Liver (tissue), 3 donors: Measurements from ENCODE around the gene CLEC4E.

Source experiments
- EGR1 ChIP-seq, 2 donors: IDR thresholded peaks; 2 replicates each; pipeline ENCODE4 v1.6.1; 2016 to 2018; ENCODE audit warnings: antibody characterized with exemption in 2 of 2, low read depth in 2 of 2
- FOXA1 ChIP-seq: IDR thresholded peaks from 2 replicates; pipeline ENCODE4 v1.6.1; 2016; ENCODE audit warnings: antibody characterized with exemption
- GABPA ChIP-seq, 2 donors: IDR thresholded peaks in 1 of 2; conservative IDR thresholded peaks in 1 of 2; 2 replicates each; pipeline ENCODE4 v1.6.1; 2016; ENCODE audit warnings: antibody characterized with exemption in 2 of 2, mild to moderate bottlenecking in 1 of 2, moderate library complexity in 1 of 2
- JUND ChIP-seq, 2 donors: IDR thresholded peaks; 2 replicates each; pipeline ENCODE4 v1.6.1; 2016; ENCODE audit warnings: antibody characterized with exemption in 2 of 2
- RAD21 ChIP-seq, 2 donors: IDR thresholded peaks; 2 replicates each; pipeline ENCODE4 v1.6.1; 2016; ENCODE audit warnings: antibody characterized with exemption in 2 of 2, mild to moderate bottlenecking in 2 of 2
- RXRA ChIP-seq, 2 donors: IDR thresholded peaks; 2 replicates each; pipeline ENCODE4 v1.6.1; 2017 to 2018; ENCODE audit warnings: antibody characterized with exemption in 2 of 2, mild to moderate bottlenecking in 1 of 2
- SP1 ChIP-seq: IDR thresholded peaks from 2 replicates; pipeline ENCODE4 v1.6.1; 2018; ENCODE audit warnings: antibody characterized with exemption, mild to moderate bottlenecking
- TAF1 ChIP-seq: conservative IDR thresholded peaks from 2 replicates; pipeline ENCODE4 v1.6.1; 2016; ENCODE audit warnings: antibody characterized with exemption, mild to moderate bottlenecking
- YY1 ChIP-seq: IDR thresholded peaks from 2 replicates; pipeline ENCODE4 v1.6.1; 2016; ENCODE audit warnings: antibody characterized with exemption, mild to moderate bottlenecking
- TF ChIP-seq, protein P1 (sequence below): fragments of 150-350 bp; IDR thresholded peaks from 2 replicates; pipeline ENCODE4 v1.5.1; 2017; ENCODE audit warnings: improper control_type of control experiment, low read depth, low read length; ENCODE audit not compliant: missing input control
- TF ChIP-seq, protein P2 (sequence below): IDR thresholded peaks from 2 replicates; pipeline ENCODE4 v1.6.1; 2016; ENCODE audit warnings: antibody characterized with exemption
- TF ChIP-seq, protein P3 (sequence below): IDR thresholded peaks from 2 replicates; pipeline ENCODE4 v1.6.1; 2016; ENCODE audit warnings: antibody characterized with exemption, mild to moderate bottlenecking
- TF ChIP-seq, protein P4 (sequence below): IDR thresholded peaks from 2 replicates; pipeline ENCODE4 v1.6.1; 2016; ENCODE audit warnings: antibody characterized with exemption
- TF ChIP-seq, protein P5 (sequence below): IDR thresholded peaks from 2 replicates; pipeline ENCODE4 v1.6.1; 2016; ENCODE audit warnings: antibody characterized with exemption
- donor health status: healthy.
- donor health status: healthy.

DNA sequence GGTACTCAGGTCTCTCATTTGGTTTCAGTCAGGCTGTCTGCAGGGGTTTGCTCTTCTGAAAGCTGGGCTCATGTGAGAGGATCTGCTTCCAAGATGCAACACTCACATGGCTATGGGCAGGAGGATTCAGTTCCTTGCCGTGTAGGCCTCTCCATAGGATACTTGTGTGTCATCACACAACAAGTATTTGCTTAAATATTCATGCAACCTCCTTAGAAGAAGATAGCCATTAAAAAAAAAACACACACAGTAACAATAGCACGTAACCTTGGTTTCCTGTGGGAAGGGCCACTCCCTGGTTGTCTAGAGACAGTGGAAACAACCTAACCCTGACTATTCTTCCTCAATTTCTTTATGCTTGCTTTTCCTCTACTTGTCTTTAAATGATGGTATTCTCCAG is 31.8 kb upstream of the CLEC4E start:
- TF ChIP-seq, protein P1, sequence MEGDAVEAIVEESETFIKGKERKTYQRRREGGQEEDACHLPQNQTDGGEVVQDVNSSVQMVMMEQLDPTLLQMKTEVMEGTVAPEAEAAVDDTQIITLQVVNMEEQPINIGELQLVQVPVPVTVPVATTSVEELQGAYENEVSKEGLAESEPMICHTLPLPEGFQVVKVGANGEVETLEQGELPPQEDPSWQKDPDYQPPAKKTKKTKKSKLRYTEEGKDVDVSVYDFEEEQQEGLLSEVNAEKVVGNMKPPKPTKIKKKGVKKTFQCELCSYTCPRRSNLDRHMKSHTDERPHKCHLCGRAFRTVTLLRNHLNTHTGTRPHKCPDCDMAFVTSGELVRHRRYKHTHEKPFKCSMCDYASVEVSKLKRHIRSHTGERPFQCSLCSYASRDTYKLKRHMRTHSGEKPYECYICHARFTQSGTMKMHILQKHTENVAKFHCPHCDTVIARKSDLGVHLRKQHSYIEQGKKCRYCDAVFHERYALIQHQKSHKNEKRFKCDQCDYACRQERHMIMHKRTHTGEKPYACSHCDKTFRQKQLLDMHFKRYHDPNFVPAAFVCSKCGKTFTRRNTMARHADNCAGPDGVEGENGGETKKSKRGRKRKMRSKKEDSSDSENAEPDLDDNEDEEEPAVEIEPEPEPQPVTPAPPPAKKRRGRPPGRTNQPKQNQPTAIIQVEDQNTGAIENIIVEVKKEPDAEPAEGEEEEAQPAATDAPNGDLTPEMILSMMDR: no peak
- no peak for TF ChIP-seq FOXA1
- no peak for TF ChIP-seq YY1
- TF ChIP-seq, protein P2, sequence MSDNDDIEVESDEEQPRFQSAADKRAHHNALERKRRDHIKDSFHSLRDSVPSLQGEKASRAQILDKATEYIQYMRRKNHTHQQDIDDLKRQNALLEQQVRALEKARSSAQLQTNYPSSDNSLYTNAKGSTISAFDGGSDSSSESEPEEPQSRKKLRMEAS: no peak
- no peak for TF ChIP-seq RAD21 (IDR thresholded peaks at IDR 0.05)
- TF ChIP-seq, protein P3, sequence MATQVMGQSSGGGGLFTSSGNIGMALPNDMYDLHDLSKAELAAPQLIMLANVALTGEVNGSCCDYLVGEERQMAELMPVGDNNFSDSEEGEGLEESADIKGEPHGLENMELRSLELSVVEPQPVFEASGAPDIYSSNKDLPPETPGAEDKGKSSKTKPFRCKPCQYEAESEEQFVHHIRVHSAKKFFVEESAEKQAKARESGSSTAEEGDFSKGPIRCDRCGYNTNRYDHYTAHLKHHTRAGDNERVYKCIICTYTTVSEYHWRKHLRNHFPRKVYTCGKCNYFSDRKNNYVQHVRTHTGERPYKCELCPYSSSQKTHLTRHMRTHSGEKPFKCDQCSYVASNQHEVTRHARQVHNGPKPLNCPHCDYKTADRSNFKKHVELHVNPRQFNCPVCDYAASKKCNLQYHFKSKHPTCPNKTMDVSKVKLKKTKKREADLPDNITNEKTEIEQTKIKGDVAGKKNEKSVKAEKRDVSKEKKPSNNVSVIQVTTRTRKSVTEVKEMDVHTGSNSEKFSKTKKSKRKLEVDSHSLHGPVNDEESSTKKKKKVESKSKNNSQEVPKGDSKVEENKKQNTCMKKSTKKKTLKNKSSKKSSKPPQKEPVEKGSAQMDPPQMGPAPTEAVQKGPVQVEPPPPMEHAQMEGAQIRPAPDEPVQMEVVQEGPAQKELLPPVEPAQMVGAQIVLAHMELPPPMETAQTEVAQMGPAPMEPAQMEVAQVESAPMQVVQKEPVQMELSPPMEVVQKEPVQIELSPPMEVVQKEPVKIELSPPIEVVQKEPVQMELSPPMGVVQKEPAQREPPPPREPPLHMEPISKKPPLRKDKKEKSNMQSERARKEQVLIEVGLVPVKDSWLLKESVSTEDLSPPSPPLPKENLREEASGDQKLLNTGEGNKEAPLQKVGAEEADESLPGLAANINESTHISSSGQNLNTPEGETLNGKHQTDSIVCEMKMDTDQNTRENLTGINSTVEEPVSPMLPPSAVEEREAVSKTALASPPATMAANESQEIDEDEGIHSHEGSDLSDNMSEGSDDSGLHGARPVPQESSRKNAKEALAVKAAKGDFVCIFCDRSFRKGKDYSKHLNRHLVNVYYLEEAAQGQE: no peak
- TF ChIP-seq, protein P4, sequence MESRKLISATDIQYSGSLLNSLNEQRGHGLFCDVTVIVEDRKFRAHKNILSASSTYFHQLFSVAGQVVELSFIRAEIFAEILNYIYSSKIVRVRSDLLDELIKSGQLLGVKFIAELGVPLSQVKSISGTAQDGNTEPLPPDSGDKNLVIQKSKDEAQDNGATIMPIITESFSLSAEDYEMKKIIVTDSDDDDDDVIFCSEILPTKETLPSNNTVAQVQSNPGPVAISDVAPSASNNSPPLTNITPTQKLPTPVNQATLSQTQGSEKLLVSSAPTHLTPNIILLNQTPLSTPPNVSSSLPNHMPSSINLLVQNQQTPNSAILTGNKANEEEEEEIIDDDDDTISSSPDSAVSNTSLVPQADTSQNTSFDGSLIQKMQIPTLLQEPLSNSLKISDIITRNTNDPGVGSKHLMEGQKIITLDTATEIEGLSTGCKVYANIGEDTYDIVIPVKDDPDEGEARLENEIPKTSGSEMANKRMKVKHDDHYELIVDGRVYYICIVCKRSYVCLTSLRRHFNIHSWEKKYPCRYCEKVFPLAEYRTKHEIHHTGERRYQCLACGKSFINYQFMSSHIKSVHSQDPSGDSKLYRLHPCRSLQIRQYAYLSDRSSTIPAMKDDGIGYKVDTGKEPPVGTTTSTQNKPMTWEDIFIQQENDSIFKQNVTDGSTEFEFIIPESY: no peak
- TF ChIP-seq SP1: no peak
- TF ChIP-seq TAF1: no peak
- no peak for TF ChIP-seq JUND (IDR thresholded peaks at IDR 0.05)
- TF ChIP-seq, protein P5, sequence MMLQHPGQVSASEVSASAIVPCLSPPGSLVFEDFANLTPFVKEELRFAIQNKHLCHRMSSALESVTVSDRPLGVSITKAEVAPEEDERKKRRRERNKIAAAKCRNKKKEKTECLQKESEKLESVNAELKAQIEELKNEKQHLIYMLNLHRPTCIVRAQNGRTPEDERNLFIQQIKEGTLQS: no peak
- no peak for TF ChIP-seq GABPA (IDR thresholded peaks at IDR 0.05 in 1 of 2, conservative IDR thresholded peaks at IDR 0.05 in 1 of 2)
- TF ChIP-seq EGR1 (IDR thresholded peaks at IDR 0.05; ENCODE audit: low read depth in 2 of 2): no peak
- TF ChIP-seq RXRA (IDR thresholded peaks at IDR 0.05): no peak
